Adipose tissue (tissue), 3 donors: ENCODE data around the gene SLC10A1. TPM values are rescaled to one million over a fixed set of nuclear protein-coding genes. Genes with fewer than 3 reads are reported as not detected.
A peak's percentile ranks its signal among the peaks of the same experiment; 100 is the strongest.

ENCODE experiments used
- H3K27ac ChIP-seq: one replicate; pipeline ENCODE4 v1.5.1; 2013; ENCODE audit warnings: low read depth, low read length
- WGBS, 3 donors: extraction: QIAGEN DNeasy Blood & Tissue Kit; methylation state at CpG; one replicate each; pipeline ENCODE4 v1.1.7; 2013; 5-methylcytosine and 5-hydroxymethylcytosine counted together
- polyA plus RNA-seq, 3 donors: library from polyadenylated mRNA; stranded (reverse); fragments of 200-250 nt; gene quantifications; one replicate each; pipeline ENCODE4 v1.2.3, GENCODE V29; 2013
- donor health status: healthy with polysubstance abuse.
- donor health status: Bipolar disorder and iron deficiency.
- donor health status: healthy.

The SLC10A1 gene
- polyA plus RNA-seq, 3 donors: not detected

DNA sequence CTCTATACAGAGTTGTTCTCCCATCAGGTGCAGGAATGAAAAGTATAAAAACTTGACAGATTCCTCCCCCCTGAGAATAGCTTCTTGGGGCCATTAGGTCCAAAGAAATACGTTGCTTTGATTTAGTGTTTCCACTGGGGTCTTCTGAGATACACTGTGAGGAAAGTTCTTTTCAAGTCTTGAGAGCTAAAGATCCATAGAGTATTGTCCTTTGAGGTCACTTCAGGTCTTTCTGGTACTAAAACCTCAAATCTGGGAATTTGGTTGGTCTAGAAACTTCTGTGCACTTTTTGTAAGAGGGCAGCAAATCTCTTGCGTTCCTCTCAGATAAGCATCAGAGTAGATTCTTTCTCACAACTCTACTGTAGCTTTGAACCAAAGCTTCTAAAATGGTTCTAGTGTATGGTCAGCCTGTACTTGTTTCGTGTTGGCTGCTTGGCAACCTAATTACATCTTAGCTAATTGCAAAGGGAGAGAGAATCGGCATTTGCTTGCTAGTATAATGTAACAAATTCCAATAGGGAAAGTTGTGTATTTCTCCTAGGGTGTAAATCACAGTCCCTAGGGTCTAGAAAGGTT, 20.1 kb downstream of the SLC10A1 start:
- H3K27ac ChIP-seq: no peak overlapping the region
- WGBS, 3 donors: 89 to 91% (median 91%) methylated on average over 4 of the region's 4 CpGs

- 83 to 89% (median 86%) methylated on average over 3 of the region's 3 CpGs for WGBS, 3 donors
- no peak overlapping the region for H3K27ac ChIP-seq
These were observed 22.0 kb downstream of the SLC10A1 start for GRCh38 chr14:69775012-69775411.

- H3K27ac ChIP-seq: no peak overlapping the region
- 95 to 98% (median 97%) methylated on average over 7 of the region's 7 CpGs for WGBS, 3 donors
These were observed 23.3 kb downstream of the SLC10A1 start for GRCh38 chr14:69773571-69774276.

- 92 to 93% (median 93%) methylated on average over 11 of the region's 11 CpGs for WGBS, 3 donors
- no peak overlapping the region for H3K27ac ChIP-seq
These were observed 24.7 kb downstream of the SLC10A1 start for GRCh38 chr14:69772082-69773017.

DNA sequence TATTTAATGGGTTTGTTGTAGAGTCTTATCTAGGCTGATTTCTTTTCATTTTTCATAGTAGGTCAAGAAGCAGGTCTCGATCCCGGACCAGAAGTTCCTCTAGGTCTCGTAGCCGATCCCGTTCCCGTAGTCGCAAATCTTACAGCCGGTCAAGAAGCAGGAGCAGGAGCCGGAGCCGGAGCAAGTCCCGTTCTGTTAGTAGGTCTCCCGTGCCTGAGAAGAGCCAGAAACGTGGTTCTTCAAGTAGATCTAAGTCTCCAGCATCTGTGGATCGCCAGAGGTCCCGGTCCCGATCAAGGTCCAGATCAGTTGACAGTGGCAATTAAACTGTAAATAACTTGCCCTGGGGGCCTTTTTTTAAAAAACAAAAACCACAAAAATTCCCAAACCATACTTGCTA, 25.9 kb downstream of the SLC10A1 start:
- WGBS, 3 donors: 91 to 95% (median 94%) methylated on average over 16 of the region's 16 CpGs
- no peak overlapping the region for H3K27ac ChIP-seq

DNA sequence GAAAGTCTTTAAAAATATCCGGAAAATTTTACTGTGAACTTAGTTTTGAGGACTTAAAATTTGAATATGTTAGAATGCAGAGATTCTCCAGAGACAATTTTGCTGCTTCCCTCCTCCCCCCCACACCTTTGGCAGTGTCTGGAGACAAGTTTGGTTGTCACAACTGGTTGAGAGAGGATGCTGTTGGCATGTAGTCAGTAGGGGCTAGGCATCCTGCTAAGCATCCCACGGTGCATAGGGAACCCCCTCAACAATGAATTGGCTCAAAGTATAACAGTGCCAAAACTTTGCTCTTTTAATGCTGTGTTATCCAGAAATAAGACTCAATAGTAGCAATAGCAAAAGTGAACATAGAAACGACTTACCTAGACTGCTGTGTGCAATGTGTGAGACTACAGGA, 26.5 kb downstream of the SLC10A1 start:
- no peak overlapping the region for H3K27ac ChIP-seq
- 84 to 88% (median 88%) methylated on average over 3 of the region's 3 CpGs for WGBS, 3 donors

- 74 to 94% (median 93%) methylated on average over 22 of the region's 22 CpGs for whole genome bisulfite sequencing, 3 donors
- no peak overlapping the region for H3K27ac ChIP-seq
These were observed 27.4 kb downstream of the SLC10A1 start for GRCh38 chr14:69769623-69770022.

- H3K27ac ChIP-seq: no peak overlapping the region
- WGBS, 3 donors: 76 to 81% (median 77%) methylated on average over 8 of the region's 8 CpGs
These were observed 28.2 kb downstream of the SLC10A1 start for GRCh38 chr14:69768873-69769272.

GRCh38 chr14:69767369-69767999, 29.6 kb downstream of the SLC10A1 start:
- 0 to 1% (median 0%) methylated on average over 52 to 54 of the region's 54 CpGs for WGBS, 3 donors
- H3K27ac ChIP-seq: peak overlapping the region; percentile 98

- peak within 1 kb of the TSS; percentile 98 for H3K27ac ChIP-seq
- 0% methylated on average over 31 of the region's 31 CpGs for WGBS, 3 donors
These were observed 30.1 kb downstream of the SLC10A1 start, which contains the start of gene SRSF5 for GRCh38 chr14:69766984-69767368. SRSF5 (plus strand) TSS chr14:69767142; CDS start chr14:69768157, 1,015 bp downstream.

DNA sequence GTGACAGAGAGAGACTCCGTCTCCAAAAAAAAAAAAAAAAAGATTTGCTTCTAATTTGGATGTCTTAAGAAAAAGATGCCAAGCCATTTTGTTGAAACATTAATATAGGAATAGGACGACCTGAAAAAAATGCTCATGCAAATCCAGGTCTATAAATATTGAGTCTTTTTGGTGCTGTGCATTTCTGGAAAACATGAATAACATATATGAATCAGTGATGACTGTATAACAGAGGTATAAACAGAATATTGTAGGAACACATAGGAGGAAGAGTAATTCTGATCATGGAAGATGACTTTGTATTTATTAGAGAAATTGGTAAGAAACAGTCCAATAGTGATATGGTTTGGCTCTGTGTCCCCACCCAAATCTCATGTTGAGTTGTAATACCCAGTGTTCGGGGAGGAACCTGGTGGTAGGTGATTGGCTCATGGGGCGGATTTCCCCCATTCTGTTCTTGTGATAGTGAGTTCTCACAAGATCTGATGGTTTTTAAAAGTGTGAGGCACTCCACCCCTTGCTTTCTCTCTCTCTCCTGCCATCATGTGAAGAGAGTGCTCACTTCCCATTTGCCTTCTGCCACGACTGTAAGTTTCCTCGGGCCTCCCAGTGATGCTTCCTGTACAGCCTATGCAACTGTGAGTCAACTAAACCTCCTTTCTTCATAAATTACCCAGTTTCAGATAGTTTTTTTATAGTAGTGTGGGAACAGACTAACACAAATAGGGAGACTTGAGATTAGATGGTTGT, 33.1 kb downstream of the SLC10A1 start:
- 72 to 88% (median 76%) methylated on average over 6 of the region's 6 CpGs for WGBS, 3 donors
- no peak overlapping the region for H3K27ac ChIP-seq

DNA sequence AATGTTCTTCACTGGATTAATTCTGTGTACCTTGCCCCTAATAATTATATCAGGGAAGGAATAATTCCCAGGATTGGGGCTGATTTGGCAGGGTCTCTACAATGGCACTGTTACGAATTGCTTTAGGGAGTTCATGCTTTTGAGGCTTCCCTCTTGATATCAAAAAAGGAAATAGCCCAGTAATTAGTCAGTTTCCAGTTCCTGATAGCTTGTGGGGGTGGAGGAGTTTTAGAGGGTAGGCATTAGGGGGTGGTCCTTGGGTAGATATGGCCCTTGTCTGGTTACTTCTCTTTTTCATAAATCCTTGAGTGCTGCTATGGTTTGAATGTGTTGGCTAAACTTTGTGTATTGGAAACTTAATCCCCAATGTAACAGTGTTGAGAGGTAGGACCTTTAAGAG, 36.2 kb downstream of the SLC10A1 start:
- H3K27ac ChIP-seq: no peak overlapping the region
- 45 to 78% (median 58%) methylated on average over 1 of the region's 1 CpG for WGBS, 3 donors

GRCh38 chr14:69756298-69756697, 40.7 kb downstream of the SLC10A1 start:
- WGBS, 3 donors: 75 to 92% (median 80%) methylated on average over 3 of the region's 3 CpGs
- no peak overlapping the region for H3K27ac ChIP-seq

DNA sequence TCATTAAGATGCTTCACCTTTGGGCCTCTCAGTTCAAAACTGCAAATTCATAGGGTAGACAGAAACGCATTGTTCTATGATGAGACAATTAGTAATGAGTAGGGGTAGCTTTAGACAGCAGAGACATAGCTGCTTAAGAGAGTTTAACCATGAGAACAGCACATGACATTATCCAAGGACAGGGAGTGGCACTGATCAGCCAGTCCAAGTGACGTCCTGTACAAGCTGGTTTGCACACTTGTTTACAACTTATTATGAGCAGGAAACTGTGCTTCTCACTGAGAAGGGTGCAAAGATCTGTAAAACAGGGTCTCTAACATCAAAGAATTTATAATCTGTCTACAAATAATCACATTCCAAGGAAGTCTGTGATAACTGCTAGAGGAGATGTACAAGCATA, 41.3 kb downstream of the SLC10A1 start:
- 54 to 68% (median 66%) methylated on average over 2 of the region's 2 CpGs for WGBS, 3 donors

GRCh38 chr14:69755296-69755695, 41.7 kb downstream of the SLC10A1 start:
- H3K27ac ChIP-seq: no peak overlapping the region

More for the DNA sequence above, 41.3 kb downstream of the SLC10A1 start:
- no peak overlapping the region for H3K27ac ChIP-seq

GRCh38 chr14:69754487-69754886, 42.6 kb downstream of the SLC10A1 start:
- 60 to 95% (median 90%) methylated on average over 2 of the region's 2 CpGs for WGBS, 3 donors

GRCh38 chr14:69753860-69754259, 43.2 kb downstream of the SLC10A1 start:
- no peak overlapping the region for H3K27ac ChIP-seq
- 75 to 96% (median 86%) methylated on average over 1 of the region's 1 CpG for WGBS, 3 donors

More at GRCh38 chr14:69754487-69754886, 42.6 kb downstream of the SLC10A1 start:
- H3K27ac ChIP-seq: no peak overlapping the region

DNA sequence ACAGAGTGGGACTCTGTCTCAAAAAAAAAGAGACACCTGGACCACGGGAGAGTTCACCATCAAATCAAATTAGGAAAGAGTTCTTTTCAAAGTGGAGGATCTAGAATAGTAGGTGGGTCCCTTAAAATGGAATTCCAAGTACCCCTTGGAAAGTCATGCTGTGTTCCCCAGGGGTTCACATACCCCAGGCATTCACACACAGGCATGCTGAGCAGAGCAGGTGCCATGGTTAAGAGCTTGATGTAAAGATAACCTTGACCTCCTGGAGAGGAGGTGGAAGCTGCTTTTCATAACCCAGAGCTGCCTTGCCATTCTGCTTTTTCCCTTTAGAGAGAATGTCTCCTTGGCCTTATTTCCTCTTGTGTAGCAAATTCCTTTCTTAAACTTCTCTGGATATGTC, 44.3 kb downstream of the SLC10A1 start:
- H3K27ac ChIP-seq: no peak overlapping the region
- 60 to 81% (median 70%) methylated on average over 1 of the region's 1 CpG for WGBS, 3 donors
